ENCODE measurements around the gene ERBB3.

GRCh38 chr12:56098592-56098991 lies 18.6 kb downstream of the ERBB3 start:
- TF ChIP-seq CTCF (IDR thresholded peaks at IDR 0.05; ENCODE audit: borderline replicate concordance, extremely low read depth, low read length, poor library complexity, severe bottlenecking): no peak
- TF ChIP-seq EZH2 (IDR thresholded peaks at IDR 0.05; ENCODE audit: borderline replicate concordance, low read depth, low read length, severe bottlenecking): no peak
